ENCODE results near the gene TYW1B. TPM values are rescaled to one million over a fixed set of nuclear protein-coding genes. Genes with fewer than 3 reads are reported as not detected.
"Not testable (repeated sequence)": the region's sequence is repeated elsewhere in the genome, so short reads cannot be mapped to it uniquely, and the experiment has no call there.

Gene TYW1B
- total RNA-seq, 3 donors from 2014 or later = 3.0 to 10.2 (median 7.2) TPM

DNA sequence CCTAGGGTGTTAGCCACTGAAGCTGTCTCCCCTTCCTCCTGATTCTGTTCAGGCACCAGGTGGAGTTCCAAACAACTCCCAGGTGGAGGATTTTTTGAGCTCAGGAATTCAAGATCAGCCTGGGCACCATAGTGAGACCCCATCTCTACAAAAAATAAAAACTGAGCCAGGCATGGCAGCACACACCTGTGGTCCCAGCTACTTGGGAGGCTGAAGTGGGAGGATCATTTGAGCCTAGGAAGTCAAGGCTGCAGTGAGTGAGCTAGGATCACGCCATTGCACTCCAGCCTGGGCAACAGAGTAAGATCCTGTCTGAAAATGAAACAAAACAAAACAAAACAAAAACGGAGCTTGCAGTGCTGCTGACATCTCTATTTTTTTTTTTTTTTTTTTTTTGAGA, 287.1 kb downstream of the TYW1B start:
- Histone ChIP-seq H3K9me3 (no peaks in the 10 kb centered on the region), H3K4me1 (no peaks in the 10 kb centered on the region), H3K27ac (no peak overlapping the region), H3K4me3 (no peak overlapping the region), H3K27me3 (no peaks in the 10 kb centered on the region), H3K36me3 (no peaks in the 10 kb centered on the region)
- TF ChIP-seq, protein P1, sequence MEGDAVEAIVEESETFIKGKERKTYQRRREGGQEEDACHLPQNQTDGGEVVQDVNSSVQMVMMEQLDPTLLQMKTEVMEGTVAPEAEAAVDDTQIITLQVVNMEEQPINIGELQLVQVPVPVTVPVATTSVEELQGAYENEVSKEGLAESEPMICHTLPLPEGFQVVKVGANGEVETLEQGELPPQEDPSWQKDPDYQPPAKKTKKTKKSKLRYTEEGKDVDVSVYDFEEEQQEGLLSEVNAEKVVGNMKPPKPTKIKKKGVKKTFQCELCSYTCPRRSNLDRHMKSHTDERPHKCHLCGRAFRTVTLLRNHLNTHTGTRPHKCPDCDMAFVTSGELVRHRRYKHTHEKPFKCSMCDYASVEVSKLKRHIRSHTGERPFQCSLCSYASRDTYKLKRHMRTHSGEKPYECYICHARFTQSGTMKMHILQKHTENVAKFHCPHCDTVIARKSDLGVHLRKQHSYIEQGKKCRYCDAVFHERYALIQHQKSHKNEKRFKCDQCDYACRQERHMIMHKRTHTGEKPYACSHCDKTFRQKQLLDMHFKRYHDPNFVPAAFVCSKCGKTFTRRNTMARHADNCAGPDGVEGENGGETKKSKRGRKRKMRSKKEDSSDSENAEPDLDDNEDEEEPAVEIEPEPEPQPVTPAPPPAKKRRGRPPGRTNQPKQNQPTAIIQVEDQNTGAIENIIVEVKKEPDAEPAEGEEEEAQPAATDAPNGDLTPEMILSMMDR (IDR thresholded peaks at IDR 0.05) = no peak
- TF ChIP-seq POLR2AphosphoS5 (IDR thresholded peaks at IDR 0.05) = no peak
- no peak for TF ChIP-seq POLR2A (IDR thresholded peaks at IDR 0.05)
- intact Hi-C loops (cut with DNase I; ENCODE audit: low total_unique reads) = no loop called here
- DNase-seq (ENCODE audit: low spot score in 2 of 2) = no peak

DNA sequence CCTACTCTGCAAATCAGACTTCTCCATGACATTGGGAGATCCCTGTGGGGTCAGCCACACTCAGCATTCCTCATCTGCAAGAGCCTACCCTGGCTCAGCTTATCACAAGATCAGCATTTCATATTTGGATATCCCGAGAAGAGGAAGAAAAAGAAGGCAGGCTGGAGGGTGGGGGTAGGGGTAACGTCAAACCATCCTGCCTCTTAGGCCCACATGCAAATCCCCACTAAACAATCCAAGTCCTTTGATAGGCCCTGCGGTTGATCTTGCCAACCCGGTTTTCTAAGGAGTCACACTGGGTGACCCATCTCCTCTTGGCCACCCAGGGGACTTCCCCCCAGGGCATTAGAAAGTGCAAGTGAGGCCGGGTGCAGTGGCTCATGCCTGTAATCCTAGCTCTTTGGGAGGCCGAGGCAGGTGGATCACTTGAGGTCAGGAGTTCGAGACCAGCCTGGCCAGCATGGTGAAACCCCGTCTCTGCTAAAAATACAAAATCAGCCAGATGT, 287.8 kb downstream of the TYW1B start:
- Histone ChIP-seq H3K9me3 (no peaks in the 10 kb centered on the region), H3K36me3 (no peaks in the 10 kb centered on the region), H3K4me1 (no peaks in the 10 kb centered on the region), H3K4me3 (no peak overlapping the region), H3K27me3 (no peaks in the 10 kb centered on the region), H3K27ac (no peak overlapping the region)
- no peak for DNase-seq (ENCODE audit: low spot score in 2 of 2)
- intact Hi-C loops (cut with DNase I; ENCODE audit: low total_unique reads) = no loop called here
- TF ChIP-seq POLR2AphosphoS5 (IDR thresholded peaks at IDR 0.05) (no peak), POLR2A (IDR thresholded peaks at IDR 0.05) (no peak)
- TF ChIP-seq, protein P1 (IDR thresholded peaks at IDR 0.05) = no peak

DNA sequence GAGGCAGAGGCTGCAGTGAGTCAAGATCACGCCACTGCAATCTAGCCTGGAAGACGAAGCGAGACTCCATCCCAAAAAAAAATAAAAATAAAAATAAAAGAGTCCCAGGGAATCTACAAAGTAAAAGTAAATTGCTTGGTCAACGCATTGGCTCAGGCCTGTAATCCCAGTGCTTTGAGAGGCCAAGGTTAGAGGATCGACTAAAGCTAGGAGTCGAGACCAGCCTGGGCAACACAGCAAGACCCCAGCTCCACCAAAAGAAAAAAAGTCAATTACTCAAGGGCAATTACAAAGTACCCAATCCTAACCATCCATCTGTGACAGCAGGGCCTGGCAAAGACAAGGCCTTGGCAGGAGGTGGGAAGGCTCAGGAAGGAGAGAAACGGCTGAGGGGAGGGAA, 288.3 kb downstream of the TYW1B start:
- TF ChIP-seq POLR2A (IDR thresholded peaks at IDR 0.05) (no peak), POLR2AphosphoS5 (IDR thresholded peaks at IDR 0.05) (no peak)
- TF ChIP-seq, protein P1 (IDR thresholded peaks at IDR 0.05) = no peak
- Histone ChIP-seq H3K4me1 (no peaks in the 10 kb centered on the region), H3K27me3 (no peaks in the 10 kb centered on the region), H3K4me3 (no peak overlapping the region), H3K36me3 (no peaks in the 10 kb centered on the region), H3K27ac (no peak overlapping the region), H3K9me3 (no peaks in the 10 kb centered on the region)
- DNase-seq (ENCODE audit: low spot score in 2 of 2) = no peak
- intact Hi-C loops (cut with DNase I; ENCODE audit: low total_unique reads) = no loop called here

DNA sequence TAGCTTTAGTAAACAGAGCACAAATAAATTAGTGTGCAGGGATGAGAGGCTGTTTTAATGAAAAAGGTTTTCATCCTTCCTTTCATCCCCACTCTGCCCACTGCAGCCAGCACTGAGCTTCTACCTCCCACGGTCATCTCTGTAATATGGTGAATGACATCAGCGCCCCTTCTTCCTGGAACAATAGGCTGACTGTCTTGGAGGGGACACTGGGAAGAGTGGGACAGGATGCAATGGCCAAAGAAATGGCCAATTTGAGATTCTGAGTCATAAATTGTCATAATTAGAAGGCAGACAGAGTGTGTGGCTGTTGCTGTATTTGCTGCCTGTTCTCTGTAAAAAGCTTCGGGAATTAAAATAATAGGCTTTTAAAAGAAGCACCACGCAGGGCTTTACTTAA, 289.1 kb downstream of the TYW1B start:
- H3K27me3 ChIP-seq = no peaks in the 10 kb centered on the region
- no peaks in the 10 kb centered on the region for H3K36me3 ChIP-seq
- intact Hi-C loops (cut with DNase I; ENCODE audit: low total_unique reads) = no loop called here
- TF ChIP-seq, protein P1 (IDR thresholded peaks at IDR 0.05) = no peak
- TF ChIP-seq POLR2A (IDR thresholded peaks at IDR 0.05) = no peak
- no peaks in the 10 kb centered on the region for H3K4me1 ChIP-seq
- no peak for DNase-seq (ENCODE audit: low spot score in 2 of 2)
- H3K9me3 ChIP-seq = no peaks in the 10 kb centered on the region
- H3K4me3 ChIP-seq = no peak overlapping the region
- H3K27ac ChIP-seq = no peak overlapping the region

DNA sequence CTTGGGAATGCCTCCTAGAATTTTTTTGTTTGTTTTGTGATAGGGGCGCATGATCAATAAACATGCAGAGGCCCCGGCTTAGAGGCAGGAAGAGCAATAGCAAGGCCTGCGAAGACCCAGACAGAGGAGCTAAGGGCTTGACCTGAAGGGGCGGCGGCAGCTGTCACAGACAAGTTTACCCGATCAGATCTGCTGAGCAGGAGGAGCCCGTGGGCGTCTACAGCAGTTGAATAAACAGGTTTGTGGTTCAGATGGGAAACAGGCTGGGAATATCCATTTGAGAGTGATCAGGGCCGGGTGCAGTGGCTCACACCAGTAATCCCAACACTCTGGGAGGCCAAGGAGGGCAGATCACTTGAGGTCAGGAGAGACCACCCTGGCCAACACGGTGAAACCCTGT, 289.9 kb downstream of the TYW1B start:
- TF ChIP-seq POLR2A (IDR thresholded peaks at IDR 0.05) (no peak), POLR2AphosphoS5 (IDR thresholded peaks at IDR 0.05) (no peak)
- TF ChIP-seq, protein P1 (IDR thresholded peaks at IDR 0.05) = no peak
- no peaks in the 10 kb centered on the region for H3K4me1 ChIP-seq

DNA sequence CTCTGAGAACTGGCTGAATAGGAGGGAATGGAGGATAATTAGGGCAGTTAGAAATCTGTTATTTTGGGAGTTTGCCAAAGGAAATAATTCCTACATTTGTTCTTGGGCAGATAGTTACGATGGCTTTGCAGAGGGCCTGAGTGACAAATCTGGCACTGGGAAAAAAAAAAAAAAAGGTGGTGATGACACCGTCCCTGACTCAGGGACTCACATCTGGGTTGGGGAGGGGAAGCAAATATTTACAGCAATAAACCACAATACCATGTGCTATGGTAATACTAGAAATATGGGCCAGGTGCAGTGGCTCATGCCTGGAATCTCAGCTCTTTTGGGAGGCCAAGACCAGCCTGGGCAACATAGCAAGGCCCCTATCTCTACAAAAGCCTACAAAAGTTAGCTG, 292.0 kb downstream of the TYW1B start:
- not testable (repeated sequence) for DNase-seq (ENCODE audit: low spot score in 2 of 2)

More for the DNA sequence above, 289.9 kb downstream of the TYW1B start:
- intact Hi-C loops (cut with DNase I; ENCODE audit: low total_unique reads) = no loop called here
- H3K27ac ChIP-seq = no peak overlapping the region
- no peak overlapping the region for H3K4me3 ChIP-seq
- DNase-seq (ENCODE audit: low spot score in 2 of 2) = no peak
- H3K36me3 ChIP-seq = no peaks in the 10 kb centered on the region
- no peaks in the 10 kb centered on the region for H3K27me3 ChIP-seq
- no peaks in the 10 kb centered on the region for H3K9me3 ChIP-seq

DNA sequence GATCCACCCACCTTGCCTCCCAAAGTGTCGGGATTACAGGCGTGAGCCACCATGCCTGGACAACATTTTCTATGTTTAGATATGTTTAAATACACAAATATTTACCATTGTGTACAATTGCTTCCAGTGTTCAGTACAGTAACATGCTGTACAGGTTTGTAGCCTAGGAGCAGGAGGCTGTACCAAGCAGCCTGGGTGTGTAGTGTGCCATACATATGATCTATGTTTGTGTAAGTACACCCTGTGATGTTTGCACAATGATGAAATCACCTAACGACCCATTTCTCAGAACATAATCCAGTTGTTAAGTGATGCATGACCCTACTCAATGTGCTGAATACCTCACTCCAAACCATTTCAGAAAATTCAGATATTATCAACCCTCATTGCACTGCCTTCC, 297.0 kb downstream of the TYW1B start:
- H3K4me1 ChIP-seq; H3K36me3 ChIP-seq; H3K9me3 ChIP-seq; H3K27me3 ChIP-seq; H3K27ac ChIP-seq; intact Hi-C loops (cut with DNase I; ENCODE audit: low total_unique reads); H3K4me3 ChIP-seq; DNase-seq (ENCODE audit: low spot score in 2 of 2): not testable (repeated sequence)

More for the DNA sequence above, 292.0 kb downstream of the TYW1B start:
- H3K4me3 ChIP-seq; intact Hi-C loops (cut with DNase I; ENCODE audit: low total_unique reads); H3K9me3 ChIP-seq; H3K27me3 ChIP-seq; H3K36me3 ChIP-seq; H3K27ac ChIP-seq; H3K4me1 ChIP-seq: not testable (repeated sequence)

Measured in breast epithelium (tissue), 4 donors.